NT2/D1 (cell line): ENCODE results near the gene CD74.

ENCODE experiments used
- SUZ12 ChIP-seq: IDR thresholded peaks from 2 replicates; pipeline ENCODE4 v1.6.1; 2011; ENCODE audit not compliant: insufficient read length, insufficient read depth; ENCODE audit errors: extremely low read depth
- YY1 ChIP-seq: IDR thresholded peaks from 2 replicates; pipeline ENCODE4 v1.6.1; 2011; ENCODE audit not compliant: insufficient read length, insufficient read depth

GRCh38 chr5:150449517-150450339 is 37.0 kb upstream of the CD74 start, which contains the start of gene RPS14:
- TF ChIP-seq YY1 (peak; percentile 73), SUZ12 (no peak)
